NCI-H460 (cell line): ENCODE data around the gene UROC1. TPM values are rescaled to one million over a fixed set of nuclear protein-coding genes. Genes with fewer than 3 reads are reported as not detected.

ENCODE experiments used
- DNase-seq: peaks from one replicate; pipeline ENCODE4 v3.0.0-alpha.2; 2016; ENCODE audit warnings: low read depth; ENCODE audit errors: extremely low read depth
- total RNA-seq: library from RNA; depleted of rRNA; stranded (reverse); fragments of >200 nt; shearing (Covaris generic); gene quantifications from 2 replicates; pipeline ENCODE4 v1.2.3, GENCODE V29; 2014

Gene UROC1
- total RNA-seq, 1 experiment from 2014 or later: not detected

DNA sequence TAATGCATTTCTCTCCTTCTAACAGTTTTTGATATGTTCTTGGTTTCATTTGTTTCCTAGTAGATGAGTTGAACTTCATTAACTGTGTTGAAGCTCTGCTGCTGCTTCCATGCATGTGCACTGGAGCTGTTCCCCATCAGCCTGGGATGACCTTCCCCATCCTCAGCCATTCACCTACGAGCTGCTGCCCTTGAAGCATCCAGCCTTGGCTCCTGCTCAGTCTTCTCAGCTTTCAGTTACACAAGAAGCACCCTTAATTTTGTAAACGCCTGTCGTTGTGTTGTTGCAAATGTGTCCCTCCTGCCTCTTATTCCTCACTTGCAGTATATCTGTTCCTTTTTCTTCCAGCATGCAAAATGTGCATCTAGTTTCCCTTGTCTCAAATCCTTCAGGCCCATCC lies 33.4 kb downstream of the UROC1 start:
- no peak for DNase-seq

DNA sequence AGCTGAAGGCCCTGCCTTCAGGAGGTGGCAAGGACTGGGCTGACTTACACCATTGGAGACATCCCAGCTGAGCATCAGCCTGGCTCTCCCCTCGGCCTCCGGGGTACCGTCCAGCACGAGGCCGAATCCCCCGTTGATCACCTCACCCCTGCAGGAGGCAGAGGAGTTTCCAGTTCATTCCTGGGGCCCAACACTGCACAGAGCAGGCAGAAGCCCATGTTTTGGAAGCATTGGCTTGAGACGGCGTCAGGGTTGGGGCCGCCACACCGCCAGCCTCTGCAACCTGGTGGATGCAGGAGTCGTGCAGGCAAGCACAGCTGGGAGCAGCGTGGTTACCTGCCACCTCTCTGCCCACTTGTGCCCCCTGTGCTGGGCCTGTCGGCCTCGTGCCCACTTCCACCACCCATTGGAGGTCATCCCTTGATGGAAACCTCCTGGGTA lies 34.2 kb downstream of the UROC1 start:
- no peak for DNase-seq

DNA sequence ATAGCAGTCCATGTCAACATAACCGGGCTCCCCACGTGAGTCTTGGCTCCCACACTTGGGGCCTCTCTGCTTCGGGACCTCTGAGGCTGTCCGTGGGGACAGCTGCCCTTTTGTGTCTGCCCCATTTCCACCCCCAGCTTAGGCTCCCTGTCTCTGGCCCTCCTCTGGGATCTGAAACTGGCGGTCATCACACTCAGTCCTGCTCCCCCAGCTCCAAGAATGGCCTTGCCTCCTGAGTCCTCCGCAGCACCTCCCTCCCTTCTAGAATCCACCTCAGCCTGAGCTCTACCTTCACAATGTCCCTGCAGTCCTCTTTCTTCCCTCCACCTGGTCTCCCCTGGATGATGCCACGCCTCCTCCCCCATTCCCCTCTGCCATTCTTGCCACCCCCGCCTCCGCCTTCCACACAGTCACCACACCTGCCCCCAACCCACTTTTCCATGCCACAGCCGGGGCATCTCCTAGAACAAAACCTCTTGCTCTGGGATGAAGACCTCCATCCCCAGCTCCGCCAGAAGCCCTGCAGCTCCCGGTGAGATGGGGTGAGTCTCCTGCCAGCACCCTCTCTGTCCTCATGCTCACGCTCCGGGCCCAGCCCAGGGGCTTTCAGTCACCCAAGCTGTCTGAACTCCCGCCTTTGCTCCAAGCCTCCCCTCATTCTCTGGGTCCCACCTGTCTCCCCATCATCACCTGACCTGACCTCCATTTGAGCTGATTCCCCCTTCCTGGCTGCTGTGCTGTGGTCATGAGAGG lies 34.9 kb downstream of the UROC1 start:
- no peak for DNase-seq

DNA sequence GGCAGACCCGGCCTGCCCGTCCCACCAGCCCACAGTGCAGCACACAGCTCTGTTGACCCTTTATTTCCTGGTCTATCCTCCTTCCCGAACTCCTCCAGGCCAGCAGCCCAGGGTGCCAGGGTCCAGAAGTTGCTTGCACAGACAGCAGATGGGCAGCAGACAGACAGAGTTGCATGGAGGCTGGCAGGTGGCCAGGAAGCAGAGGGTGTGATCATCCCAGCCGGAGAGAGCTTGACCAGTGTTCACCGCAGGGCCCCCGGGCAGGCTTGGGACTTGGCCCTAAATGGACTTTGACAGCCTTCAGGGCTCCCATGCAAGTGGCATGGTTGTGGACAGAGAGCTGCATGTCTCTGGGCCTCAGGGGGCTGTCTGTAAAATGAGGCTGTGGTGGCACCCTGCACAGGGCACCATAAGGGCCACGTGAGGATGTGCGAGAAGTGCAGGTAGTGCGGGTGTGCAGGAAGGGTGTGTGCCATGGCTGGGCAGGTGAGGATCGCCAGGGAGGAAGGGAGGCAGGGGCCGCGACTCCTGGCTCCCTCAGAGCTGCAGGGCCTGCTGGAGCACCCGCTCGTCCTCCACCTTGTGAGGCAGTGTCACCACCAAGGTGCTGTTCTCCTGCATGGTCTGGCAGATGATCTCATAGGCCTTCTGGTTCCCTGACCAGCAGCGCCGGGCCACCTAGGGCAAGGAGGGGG lies 35.6 kb downstream of the UROC1 start:
- no peak for DNase-seq

DNA sequence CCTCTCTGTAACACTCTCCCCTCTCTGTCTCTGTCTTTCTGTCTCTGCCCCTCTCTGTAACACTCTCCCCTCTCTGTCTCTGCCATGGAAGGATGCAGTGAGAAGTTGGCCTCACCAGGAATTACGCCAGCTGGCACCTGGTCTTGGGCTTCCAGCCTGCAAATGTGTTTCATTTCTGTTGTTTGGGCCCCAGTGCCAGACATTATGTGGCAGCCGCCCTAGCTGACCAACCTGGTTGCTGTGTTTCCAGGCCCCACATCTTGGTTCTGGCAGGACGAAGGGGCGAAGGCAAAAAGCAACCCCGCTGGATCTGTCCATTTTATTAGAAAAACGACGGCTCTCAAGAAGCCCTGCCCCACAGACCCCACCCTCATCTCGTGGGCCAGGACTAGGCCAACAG lies 36.7 kb downstream of the UROC1 start:
- DNase-seq: no peak

DNA sequence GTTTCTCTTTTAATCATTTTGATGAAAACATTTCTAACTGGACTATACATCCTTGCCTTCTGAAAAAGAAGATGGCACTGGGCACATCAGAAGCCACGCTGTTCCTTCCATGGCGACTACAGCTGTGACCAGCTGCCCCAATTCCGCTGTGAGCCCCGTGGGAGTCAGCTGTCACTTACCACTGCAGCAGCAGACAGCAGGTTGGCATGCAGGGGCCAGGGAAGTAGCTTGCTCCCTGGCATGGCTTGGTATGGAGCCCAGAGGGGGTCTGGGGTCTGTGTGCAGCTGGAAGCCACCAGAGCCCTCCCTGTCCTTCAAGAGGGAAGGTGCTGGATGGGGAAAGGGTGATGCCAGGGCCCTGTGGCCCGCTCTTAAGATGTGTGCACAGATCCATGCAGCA lies 37.4 kb downstream of the UROC1 start:
- DNase-seq: no peak

DNA sequence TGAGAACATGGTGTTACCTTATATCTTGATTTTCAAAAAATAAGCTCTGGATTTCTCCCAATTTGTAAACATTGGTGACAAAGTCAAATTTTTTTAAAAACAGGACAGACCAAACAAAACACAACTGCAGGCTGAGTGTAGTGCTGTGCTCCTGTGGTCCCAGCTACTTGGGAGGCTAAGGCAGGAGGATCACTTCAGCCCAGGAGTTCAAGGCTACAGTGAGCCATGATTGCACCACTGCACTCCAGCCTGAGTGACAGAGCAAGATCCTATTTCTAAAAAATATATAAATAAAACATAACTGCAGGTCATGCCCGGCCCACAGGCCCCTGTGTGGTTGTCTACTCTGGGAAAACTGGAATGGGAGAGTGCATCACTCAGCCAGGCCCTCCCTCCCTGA lies 37.9 kb downstream of the UROC1 start:
- no peak for DNase-seq

DNA sequence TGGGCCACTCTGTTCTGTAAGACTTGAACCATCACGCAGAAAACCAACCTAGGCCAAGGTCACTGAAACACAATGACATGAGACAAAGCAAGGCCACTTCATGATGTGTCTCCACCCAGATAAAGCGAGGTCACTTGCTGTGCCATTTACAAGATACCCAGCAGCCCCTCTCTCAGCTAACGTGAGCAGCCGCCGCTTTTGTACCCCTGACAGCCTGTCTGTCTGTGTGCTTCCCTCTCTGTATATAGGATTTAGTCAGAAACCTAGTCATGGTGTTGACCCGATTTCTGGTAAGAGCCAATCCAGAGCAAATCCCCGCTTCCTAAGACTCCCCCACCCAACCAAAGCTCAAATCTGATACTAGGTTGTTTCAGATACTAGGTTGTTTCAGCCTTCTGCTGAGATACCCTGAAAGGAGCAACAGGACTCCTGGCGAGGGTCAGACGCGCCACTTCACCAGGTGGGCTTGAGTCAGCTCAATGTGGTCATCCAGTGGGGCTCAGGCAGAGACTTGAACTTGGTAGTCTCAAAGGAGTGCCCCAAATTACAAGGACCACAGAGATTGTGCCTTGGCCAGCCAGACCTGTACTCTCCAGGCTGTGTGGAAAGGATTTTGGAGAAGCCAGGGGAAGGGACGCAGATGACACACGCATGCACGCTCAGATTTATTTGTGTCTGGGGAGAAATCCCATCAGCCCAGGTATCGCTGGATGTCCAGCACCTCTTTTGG lies 38.8 kb downstream of the UROC1 start:
- no peak for DNase-seq

DNA sequence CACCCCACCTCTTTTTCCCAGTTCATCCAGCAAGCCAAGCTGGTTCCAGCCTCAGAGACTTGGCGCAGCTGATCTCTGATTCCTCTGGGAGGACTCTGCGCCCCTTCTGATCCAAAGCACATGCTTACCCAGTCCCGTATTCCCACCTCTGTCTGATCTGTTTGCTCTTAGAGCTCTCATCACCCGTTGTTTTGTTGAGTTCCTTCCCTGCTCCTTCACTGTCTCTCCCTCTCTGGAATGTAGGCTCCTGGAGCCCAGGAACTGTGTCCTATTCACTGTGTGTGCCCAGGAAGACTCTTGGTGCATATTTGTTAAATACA lies 40.6 kb downstream of the UROC1 start:
- DNase-seq: no peak

DNA sequence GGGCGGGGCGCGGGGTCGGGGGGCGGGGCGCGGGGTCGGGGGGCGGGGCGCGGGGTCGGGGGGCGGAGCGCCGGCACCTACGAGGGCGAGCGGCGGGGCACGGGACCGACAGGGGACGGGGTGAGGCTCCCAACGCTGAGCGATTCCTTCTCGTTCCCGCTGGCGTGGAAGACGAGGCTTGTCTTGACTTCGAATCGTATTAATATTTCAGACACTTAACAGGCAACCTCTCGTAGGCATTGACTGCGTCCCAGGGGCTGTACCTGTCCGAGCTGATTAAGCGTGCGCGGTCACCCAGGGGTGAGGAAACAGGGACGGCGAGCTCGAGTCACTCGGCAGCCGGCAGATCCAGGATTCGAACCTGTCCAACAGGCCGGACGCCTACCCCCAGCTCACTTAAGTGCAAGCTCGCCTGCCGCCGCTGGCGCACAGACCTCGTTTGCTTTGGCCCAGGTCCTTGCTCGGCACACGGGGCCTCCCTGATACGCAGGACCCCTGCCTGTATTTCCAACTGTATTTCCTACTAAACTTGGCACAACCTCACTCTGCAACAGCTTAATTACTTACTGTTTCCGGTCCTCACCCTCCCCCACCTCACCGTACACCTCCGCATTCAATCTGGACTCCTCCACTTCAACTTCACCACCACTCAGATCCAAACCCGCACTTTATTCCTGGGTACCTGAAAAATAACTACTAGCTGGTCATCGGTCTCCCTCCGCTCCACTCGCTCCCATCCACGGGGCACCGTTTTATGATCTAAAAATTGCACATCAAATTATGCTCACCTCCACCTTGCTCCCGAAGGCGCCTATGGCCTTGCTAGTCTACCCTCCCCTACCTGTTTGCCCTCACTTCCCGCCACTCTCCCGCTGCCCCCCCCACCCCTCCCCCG lies 41.2 kb downstream of the UROC1 start:
- no peak for DNase-seq

DNA sequence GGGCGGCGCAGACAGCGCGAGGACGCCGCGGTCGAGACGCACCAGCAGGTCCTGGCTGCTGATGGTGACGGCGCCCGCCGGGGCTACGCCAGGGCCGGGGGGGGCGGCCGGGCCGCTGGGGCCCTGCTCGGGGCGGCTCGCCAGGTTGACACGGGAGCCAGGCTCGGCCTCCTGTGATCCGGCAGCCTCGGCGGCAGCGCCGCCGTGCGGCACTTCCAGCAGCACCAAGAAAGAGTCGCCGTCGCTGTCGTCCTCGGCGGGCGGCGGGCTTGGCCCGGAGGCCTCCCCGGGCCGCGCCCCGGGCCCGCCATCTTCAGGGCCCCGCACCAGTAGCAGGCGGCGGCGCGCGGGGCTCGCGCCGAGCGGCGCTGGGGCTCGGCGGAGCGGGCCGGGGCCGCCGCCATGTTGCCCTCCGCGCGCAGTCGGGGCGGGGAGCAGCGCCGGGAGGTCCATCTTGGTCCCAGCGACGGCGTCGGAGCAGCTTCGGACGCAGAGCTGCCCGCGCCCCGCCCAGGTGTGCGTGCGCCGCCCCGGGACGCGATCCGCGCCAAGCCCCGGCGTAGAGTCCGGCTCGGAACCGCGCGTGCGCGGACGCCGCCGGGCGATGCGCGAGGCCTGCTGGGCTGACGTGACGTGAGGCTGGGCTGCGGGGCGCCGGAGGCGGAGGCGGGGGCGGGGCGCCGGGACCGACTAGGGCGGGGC lies 42.0 kb downstream of the UROC1 start, which contains the start of gene ZXDC:
TSS of gene ZXDC (minus strand) at position 479 of the 702 bp plus-strand sequence. CDS start at position 453, 26 bp downstream.
- DNase-seq: peak; percentile 89

DNA sequence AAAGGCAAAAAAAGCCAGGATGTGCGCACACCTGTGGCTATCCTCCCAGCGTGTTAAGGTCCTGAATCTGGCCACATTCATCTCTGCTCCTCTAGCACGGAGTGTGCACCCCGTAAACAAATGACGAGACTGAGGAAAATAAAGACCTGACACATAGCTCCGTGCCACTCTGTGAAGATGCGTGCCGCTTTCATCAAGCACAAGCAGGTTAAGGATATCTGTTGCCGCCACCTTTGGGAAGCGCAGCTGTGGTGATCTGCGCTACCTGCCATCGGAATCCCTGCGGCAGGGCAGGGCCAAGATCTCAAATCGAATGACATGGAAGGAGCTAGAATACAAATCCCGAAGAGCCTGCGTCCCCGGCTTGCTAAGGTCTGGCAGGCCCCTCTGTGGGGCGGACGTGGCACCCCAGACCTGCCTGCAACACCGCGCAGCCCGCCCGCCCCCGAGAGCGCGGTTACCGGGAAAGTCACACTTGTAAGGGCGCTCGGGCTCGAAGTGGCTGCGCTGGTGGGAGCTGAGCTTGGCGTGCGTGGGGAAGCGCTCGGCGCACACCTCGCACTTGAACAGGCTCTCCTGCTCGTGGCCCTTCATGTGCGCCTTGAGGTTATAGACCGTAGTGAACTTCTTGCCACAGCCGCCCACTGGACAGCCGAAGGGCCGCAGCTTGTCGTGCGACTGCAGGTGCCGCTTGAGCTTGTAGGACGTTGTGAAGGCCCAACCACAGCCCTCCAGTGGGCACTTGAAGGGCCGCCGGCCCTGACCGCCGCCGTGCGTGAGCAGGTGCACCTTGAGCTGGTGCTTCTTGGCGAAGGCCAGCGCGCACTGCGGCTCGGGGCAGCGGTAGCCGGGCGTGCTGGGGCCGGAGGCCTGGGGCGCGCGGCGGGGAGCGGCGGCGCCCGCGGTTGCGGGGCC lies 42.8 kb downstream of the UROC1 start:
- DNase-seq: no peak

DNA sequence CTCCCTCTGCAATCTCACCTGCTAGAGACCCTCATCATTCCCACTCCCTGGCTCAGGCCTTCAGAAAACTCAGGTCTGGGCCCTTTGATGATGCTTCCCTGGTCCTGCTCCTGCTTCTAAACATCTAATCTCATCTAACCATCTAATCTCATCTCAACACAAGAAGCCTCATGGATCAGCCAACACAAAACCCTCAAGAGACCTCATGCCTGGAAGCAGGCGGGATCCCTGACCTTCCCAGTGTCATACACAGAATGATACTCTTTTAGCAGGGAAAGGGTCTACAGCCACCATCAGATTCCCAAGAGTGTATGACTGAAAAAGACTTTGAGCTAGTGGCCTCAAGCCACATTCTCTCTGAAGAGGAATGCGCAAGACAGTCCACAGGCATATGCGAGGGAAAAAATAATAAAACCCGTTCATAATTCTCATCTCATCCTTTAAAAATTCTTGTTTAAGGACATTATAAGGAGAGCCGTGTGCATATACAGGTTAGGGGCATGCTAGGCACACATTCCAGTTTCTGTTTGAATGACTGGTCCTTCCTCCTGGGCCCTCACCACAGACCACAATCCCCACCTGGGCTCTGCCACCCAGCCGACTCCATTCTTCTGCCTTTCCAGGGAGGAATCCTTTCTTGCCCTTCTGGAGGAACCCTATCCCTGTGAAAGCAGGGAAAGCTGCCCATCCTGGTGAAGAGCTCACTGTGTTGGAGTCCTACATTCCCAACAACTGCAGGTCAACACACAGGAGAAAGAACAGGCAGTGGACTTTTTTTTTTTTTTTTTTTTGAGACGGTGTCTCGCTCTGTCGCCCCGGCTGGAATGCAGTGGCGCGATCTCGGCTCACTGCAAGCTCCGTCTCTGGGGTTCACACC lies 44.0 kb downstream of the UROC1 start:
- DNase-seq: no peak

DNA sequence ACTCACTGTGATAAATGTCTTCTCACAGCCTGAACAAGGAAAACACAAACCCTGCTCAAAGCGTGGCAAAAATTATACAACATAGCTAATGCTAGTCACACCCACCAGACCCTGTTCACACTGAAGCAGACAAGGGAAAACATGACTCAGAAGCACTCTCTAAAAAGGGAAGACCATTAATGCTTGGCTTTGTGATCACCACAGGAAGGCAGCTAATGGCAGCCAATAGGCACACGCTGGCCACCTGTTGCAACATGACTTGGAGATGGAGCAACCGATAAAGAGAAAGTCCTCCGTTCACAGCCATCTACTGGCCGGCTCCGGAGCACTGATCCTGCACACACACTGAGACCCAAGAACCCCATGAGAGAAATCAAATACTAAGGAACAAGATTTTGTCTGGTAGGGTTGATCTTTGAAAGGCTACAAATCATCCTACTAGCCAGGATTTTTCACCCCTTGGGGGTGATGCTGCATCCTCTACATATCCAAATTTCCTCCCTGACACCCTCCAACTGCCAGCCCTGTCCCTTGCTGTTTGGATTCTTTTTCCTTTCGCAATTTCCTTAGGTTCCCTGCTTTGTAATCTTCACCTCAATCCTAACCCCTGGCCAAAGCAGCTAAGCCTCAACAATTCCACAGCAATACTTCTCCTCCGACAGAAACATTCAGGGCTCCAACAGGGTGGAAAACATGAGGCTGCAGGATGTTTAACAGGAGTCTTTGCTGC lies 45.1 kb downstream of the UROC1 start:
- DNase-seq: peak; percentile 85

DNA sequence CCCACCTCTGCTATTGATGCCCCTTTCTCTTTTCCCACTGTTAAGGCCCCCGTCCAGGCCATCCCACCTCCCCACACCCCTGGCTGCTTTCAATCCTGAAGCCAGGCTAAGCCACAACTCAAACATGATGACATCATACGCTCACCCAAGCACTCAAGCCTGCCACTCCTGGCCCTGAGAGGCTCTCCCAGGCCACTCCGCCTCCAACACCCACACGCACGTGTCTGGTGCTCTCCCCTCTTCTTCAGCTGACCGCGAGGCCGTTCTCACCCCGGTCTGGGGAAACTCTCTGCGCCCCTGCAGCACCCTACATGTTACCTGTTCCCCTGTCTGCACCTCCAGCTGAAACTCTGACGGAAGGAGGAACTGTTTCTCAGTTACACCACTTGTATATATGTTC lies 48.1 kb downstream of the UROC1 start:
- DNase-seq: no peak

DNA sequence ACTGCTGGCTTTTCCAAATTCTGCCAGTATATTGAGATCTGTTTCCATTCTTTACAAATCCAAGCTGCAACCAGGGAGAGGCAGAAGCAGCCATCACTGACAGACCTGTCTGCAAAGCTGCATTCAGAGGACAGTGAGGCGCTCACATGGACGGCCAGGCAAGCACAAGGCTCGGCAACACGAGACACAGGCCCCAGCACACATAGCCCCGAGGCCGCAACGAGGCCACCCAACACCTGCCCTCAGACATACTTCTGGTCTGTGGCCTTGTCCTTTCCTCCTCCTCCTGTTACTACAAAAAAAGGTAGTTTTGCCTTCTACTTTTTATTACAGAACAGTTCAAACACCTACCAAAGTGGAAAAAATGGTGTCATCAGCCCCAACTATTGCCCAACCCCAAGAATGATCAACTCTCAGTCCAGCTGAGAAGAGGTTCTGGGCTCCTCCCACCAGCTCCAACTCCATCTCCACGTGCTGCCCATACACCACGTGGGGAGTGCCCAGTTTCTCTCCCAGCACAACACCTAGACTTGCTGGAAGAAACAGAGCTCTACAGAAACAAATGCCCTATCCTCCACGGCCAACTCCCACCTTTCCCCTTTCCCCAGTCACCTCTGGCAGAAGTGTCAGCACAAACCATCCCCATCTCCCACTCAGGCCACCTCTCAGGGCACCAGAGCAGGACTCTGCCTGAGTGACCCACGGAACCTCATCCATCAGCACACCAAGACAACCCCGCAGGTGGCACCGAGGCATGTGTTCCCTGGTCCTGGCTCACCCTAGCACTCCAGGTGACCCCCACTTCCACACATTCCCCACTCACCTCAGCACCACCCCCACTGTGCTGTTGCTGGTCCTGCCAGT lies 49.3 kb downstream of the UROC1 start:
- no peak for DNase-seq
